ENCODE results near the gene TMEM108. TPM values are rescaled to one million over a fixed set of nuclear protein-coding genes. Genes with fewer than 3 reads are reported as not detected.

The TMEM108 gene
- total RNA-seq, 1 donor = not detected

GRCh38 chr3:133050891-133051290, 12.7 kb downstream of the TMEM108 start:
- TF ChIP-seq CTCF (IDR thresholded peaks at IDR 0.05; ENCODE audit: insufficient read depth, low read length) = no peak
- no peak overlapping the region for H3K4me3 ChIP-seq (ENCODE audit: low read depth, low read length)
- no peak for DNase-seq (ENCODE audit: low read depth)

- no peak for TF ChIP-seq CTCF (IDR thresholded peaks at IDR 0.05; ENCODE audit: insufficient read depth, low read length)
These were observed 15.3 kb downstream of the TMEM108 start for GRCh38 chr3:133053532-133053931.

GRCh38 chr3:133054586-133054985, 16.4 kb downstream of the TMEM108 start:
- DNase-seq (ENCODE audit: low read depth) = no peak
- no peak overlapping the region for H3K4me3 ChIP-seq (ENCODE audit: low read depth, low read length)
- no peak for TF ChIP-seq CTCF (IDR thresholded peaks at IDR 0.05; ENCODE audit: insufficient read depth, low read length)

More at GRCh38 chr3:133053532-133053931, 15.3 kb downstream of the TMEM108 start:
- H3K4me3 ChIP-seq (ENCODE audit: low read depth, low read length) = no peak overlapping the region
- no peak for DNase-seq (ENCODE audit: low read depth)

- no peak for DNase-seq (ENCODE audit: low read depth)
- H3K4me3 ChIP-seq (ENCODE audit: low read depth, low read length) = no peak overlapping the region
- TF ChIP-seq CTCF (IDR thresholded peaks at IDR 0.05; ENCODE audit: insufficient read depth, low read length) = no peak
These were observed 17.1 kb downstream of the TMEM108 start for GRCh38 chr3:133055339-133055738.

GRCh38 chr3:133058243-133058642, 20.1 kb downstream of the TMEM108 start:
- TF ChIP-seq CTCF (IDR thresholded peaks at IDR 0.05; ENCODE audit: insufficient read depth, low read length) = no peak
- no peak overlapping the region for H3K4me3 ChIP-seq (ENCODE audit: low read depth, low read length)
- no peak for DNase-seq (ENCODE audit: low read depth)

- DNase-seq (ENCODE audit: low read depth) = no peak
- no peak for TF ChIP-seq CTCF (IDR thresholded peaks at IDR 0.05; ENCODE audit: insufficient read depth, low read length)
- H3K4me3 ChIP-seq (ENCODE audit: low read depth, low read length) = no peak overlapping the region
These were observed 20.6 kb downstream of the TMEM108 start for GRCh38 chr3:133058831-133059230.

Measured in fibroblast of the aortic adventitia (primary cell).